Osteocyte (in vitro differentiated cells): Measurements from ENCODE around the gene SPATA22. TPM values are rescaled to one million over a fixed set of nuclear protein-coding genes. Genes with fewer than 3 reads are reported as not detected.

ENCODE experiments used
- DNase-seq: peaks from one replicate; pipeline ENCODE4 v3.0.0; 2021; ENCODE audit warnings: mixed read lengths; ENCODE audit not compliant: unreplicated experiment; ENCODE audit errors: extremely low spot score
- H3K27ac Mint-ChIP-seq: one replicate; pipeline ENCODE4 v1.8.0; 2021; ENCODE audit warnings: mild to moderate bottlenecking, mixed read lengths; ENCODE audit not compliant: unreplicated experiment
- H3K27me3 Mint-ChIP-seq: one replicate; pipeline ENCODE4 v1.8.0; 2021; ENCODE audit warnings: mixed read lengths; ENCODE audit not compliant: unreplicated experiment
- H3K36me3 Mint-ChIP-seq: one replicate; pipeline ENCODE4 v1.8.0; 2021; ENCODE audit warnings: mixed read lengths; ENCODE audit not compliant: unreplicated experiment
- H3K4me1 Mint-ChIP-seq: one replicate; pipeline ENCODE4 v1.8.0; 2021; ENCODE audit warnings: mixed read lengths; ENCODE audit not compliant: unreplicated experiment
- H3K4me3 Mint-ChIP-seq: one replicate; pipeline ENCODE4 v1.8.0; 2021; ENCODE audit warnings: mild to moderate bottlenecking, moderate library complexity, mixed read lengths; ENCODE audit not compliant: unreplicated experiment
- H3K9me3 Mint-ChIP-seq: one replicate; pipeline ENCODE4 v1.8.0; 2021; ENCODE audit warnings: mixed read lengths; ENCODE audit not compliant: unreplicated experiment
- CTCF ChIP-seq: fragments of 200-600 bp; sonication (generic); IDR thresholded peaks from 2 replicates; pipeline ENCODE4 v1.5.0; 2021; ENCODE audit warnings: antibody characterized with exemption, mild to moderate bottlenecking, moderate library complexity
- total RNA-seq: library from RNA; stranded (reverse); gene quantifications from 2 replicates; pipeline ENCODE4 v1.2.1, GENCODE V29; 2021

The SPATA22 gene
- total RNA-seq, 1 donor from 2014 or later = not detected

GRCh38 chr17:3485481-3486068 lies 14.0 kb upstream of the SPATA22 start:
- Mint-ChIP-seq H3K9me3 (no peaks in the 10 kb centered on the region), H3K4me3 (no peak overlapping the region), H3K4me1 (no peaks in the 10 kb centered on the region), H3K36me3 (no peaks in the 10 kb centered on the region), H3K27me3 (peaks cover 25% of the 10 kb centered on the region), H3K27ac (no peak overlapping the region)
- no peak for DNase-seq
- no peak for TF ChIP-seq CTCF

- Mint-ChIP-seq H3K9me3 (no peaks in the 10 kb centered on the region), H3K27ac (no peak overlapping the region), H3K27me3 (peaks cover 11% of the 10 kb centered on the region), H3K4me3 (no peak overlapping the region), H3K36me3 (no peaks in the 10 kb centered on the region), H3K4me1 (no peaks in the 10 kb centered on the region)
- DNase-seq = no peak
- TF ChIP-seq CTCF = no peak
These were observed 11.2 kb upstream of the SPATA22 start for GRCh38 chr17:3482852-3483251.

- no peaks in the 10 kb centered on the region for H3K9me3 Mint-ChIP-seq
- H3K27ac Mint-ChIP-seq = no peak overlapping the region
- peaks cover 5% of the 10 kb centered on the region for H3K27me3 Mint-ChIP-seq
- H3K36me3 Mint-ChIP-seq = no peaks in the 10 kb centered on the region
- DNase-seq = no peak
- no peaks in the 10 kb centered on the region for H3K4me1 Mint-ChIP-seq
- H3K4me3 Mint-ChIP-seq = no peak overlapping the region
- TF ChIP-seq CTCF = no peak
These were observed 8.4 kb upstream of the SPATA22 start for GRCh38 chr17:3479988-3480387.

- TF ChIP-seq CTCF = no peak
- H3K27ac Mint-ChIP-seq = no peak within 1 kb of the TSS
- no peak for DNase-seq
- H3K4me3 Mint-ChIP-seq = no peak within 1 kb of the TSS
- H3K27me3 Mint-ChIP-seq = no peaks in the 10 kb centered on the region
- H3K4me1 Mint-ChIP-seq = no peaks in the 10 kb centered on the region
- H3K9me3 Mint-ChIP-seq = no peaks in the 10 kb centered on the region
- no peaks in the 10 kb centered on the region for H3K36me3 Mint-ChIP-seq
These were observed 4.4 kb upstream of the SPATA22 start, which contains the start of gene ASPA for GRCh38 chr17:3475812-3476610. Gene ASPA, plus strand, starts transcription at chr17:3475997. Its CDS starts 163 bp downstream, at chr17:3476160.

- no peak for TF ChIP-seq CTCF
These were observed 3.6 kb upstream of the SPATA22 start for GRCh38 chr17:3475251-3475685.

More at GRCh38 chr17:3475251-3475685, 3.6 kb upstream of the SPATA22 start:
- Mint-ChIP-seq H3K27ac (no peak overlapping the region), H3K36me3 (no peaks in the 10 kb centered on the region), H3K9me3 (no peaks in the 10 kb centered on the region), H3K27me3 (no peaks in the 10 kb centered on the region), H3K4me3 (no peak overlapping the region), H3K4me1 (no peaks in the 10 kb centered on the region)
- no peak for DNase-seq
